Neural cell (in vitro differentiated cells): Measurements from ENCODE around the gene NARS2. TPM values are rescaled to one million over a fixed set of nuclear protein-coding genes. Genes with fewer than 3 reads are reported as not detected.

ENCODE experiments used
- H2AFZ ChIP-seq: fragments of 200-600, 300-800 bp; sonication (generic), shearing (Covaris generic); 2 replicates; pipeline ENCODE4 v1.6.0; 2014; ENCODE audit warnings: low read depth, mild to moderate bottlenecking, antibody characterized with exemption, low read length, moderate library complexity
- H3F3A ChIP-seq: fragments of 200-600 bp; shearing (Covaris generic); 2 replicates; pipeline ENCODE4 v1.6.1; 2016; ENCODE audit warnings: mild to moderate bottlenecking, moderate library complexity, mixed read lengths, antibody characterized with exemption, low read length; ENCODE audit not compliant: insufficient read depth, poor library complexity, severe bottlenecking
- H3K27ac ChIP-seq: fragments of 200-600, 300-800 bp; sonication (generic), shearing (Covaris generic); 2 replicates; pipeline ENCODE4 v1.5.1; 2014; ENCODE audit warnings: mild to moderate bottlenecking, low read length, moderate library complexity
- H3K27me3 ChIP-seq: fragments of 300-800, 200-600 bp; sonication (generic), shearing (Covaris generic); 2 replicates; pipeline ENCODE4 v1.6.0; 2014; ENCODE audit warnings: mild to moderate bottlenecking, low read depth, low read length, moderate library complexity; ENCODE audit not compliant: insufficient read depth
- H3K36me3 ChIP-seq: fragments of 300-800, 200-600 bp; sonication (generic), shearing (Covaris generic); 2 replicates; pipeline ENCODE4 v1.5.1; 2014; ENCODE audit warnings: mild to moderate bottlenecking, antibody characterized with exemption, low read length, moderate library complexity; ENCODE audit not compliant: insufficient read depth
- H3K4me2 ChIP-seq: fragments of 300-800, 200-600 bp; sonication (generic), shearing (Covaris generic); 2 replicates; pipeline ENCODE4 v1.6.0; 2014; ENCODE audit warnings: mild to moderate bottlenecking, low read length
- H3K4me3 ChIP-seq: fragments of 300-800, 200-600 bp; sonication (generic), shearing (Covaris generic); 2 replicates; pipeline ENCODE4 v1.5.1; 2014; ENCODE audit warnings: mild to moderate bottlenecking, low read length, moderate library complexity
- H3K79me2 ChIP-seq: fragments of 200-600 bp; shearing (Covaris generic); replicated peaks from 2 replicates; pipeline ENCODE4 v1.6.0; 2014; ENCODE audit warnings: mild to moderate bottlenecking, low read length, moderate library complexity; ENCODE audit not compliant: insufficient read depth
- H3K9ac ChIP-seq: fragments of 300-800, 200-600 bp; sonication (generic), shearing (Covaris generic); 2 replicates; pipeline ENCODE4 v1.6.1; 2016; ENCODE audit warnings: mild to moderate bottlenecking, low read length, mixed read lengths
- H3K9me2 ChIP-seq: fragments of 200-600 bp; shearing (Covaris generic); 2 replicates; pipeline ENCODE4 v1.6.1; 2016; ENCODE audit warnings: mild to moderate bottlenecking, low read length, mixed read lengths; ENCODE audit not compliant: insufficient read depth
- H3K9me3 ChIP-seq: fragments of 200-600, 300-800 bp; sonication (generic), shearing (Covaris generic); 2 replicates; pipeline ENCODE4 v1.6.1; 2016; ENCODE audit warnings: mild to moderate bottlenecking, mixed run types, low read length, moderate library complexity, mixed read lengths
- H4K20me1 ChIP-seq: fragments of 200-600 bp; shearing (Covaris generic); 2 replicates; pipeline ENCODE4 v1.6.1; 2016; ENCODE audit warnings: mild to moderate bottlenecking, mixed run types; ENCODE audit not compliant: insufficient read depth
- EP300 ChIP-seq: fragments of 450-650 bp; conservative IDR thresholded peaks from 2 replicates; pipeline ENCODE4 v1.6.1; 2014; ENCODE audit warnings: antibody characterized with exemption, mild to moderate bottlenecking, moderate library complexity; ENCODE audit not compliant: poor library complexity, severe bottlenecking
- EZH2 ChIP-seq: fragments of 200-600, 300-800 bp; shearing (Covaris generic), sonication (generic); IDR thresholded peaks from 2 replicates; pipeline ENCODE4 v1.6.1; 2014; ENCODE audit warnings: antibody characterized with exemption, low read length, borderline replicate concordance, mild to moderate bottlenecking; ENCODE audit not compliant: insufficient read depth, poor library complexity, severe bottlenecking
- MXI1 ChIP-seq: fragments of 450-650 bp; conservative IDR thresholded peaks from 2 replicates; pipeline ENCODE4 v1.6.1; 2014; ENCODE audit warnings: antibody characterized with exemption, mild to moderate bottlenecking; ENCODE audit not compliant: poor library complexity, severe bottlenecking
- POLR2AphosphoS5 ChIP-seq: IDR thresholded peaks from 2 replicates; pipeline ENCODE4 v1.6.1; 2012
- RAD21 ChIP-seq: fragments of 450-650 bp; conservative IDR thresholded peaks from 2 replicates; pipeline ENCODE4 v1.6.1; 2014; ENCODE audit warnings: antibody characterized with exemption, mild to moderate bottlenecking, moderate library complexity
- REST ChIP-seq: IDR thresholded peaks from 2 replicates; pipeline ENCODE4 v1.6.1; 2012; ENCODE audit warnings: borderline replicate concordance
- SMC3 ChIP-seq: fragments of 450-650 bp; conservative IDR thresholded peaks from 2 replicates; pipeline ENCODE4 v1.6.1; 2014; ENCODE audit warnings: antibody characterized with exemption, mild to moderate bottlenecking, moderate library complexity; ENCODE audit not compliant: poor library complexity
- TAF1 ChIP-seq: IDR thresholded peaks from 2 replicates; pipeline ENCODE4 v1.6.1; 2012; ENCODE audit warnings: low read depth
- polyA plus RNA-seq: library from polyadenylated mRNA; depleted of rRNA; stranded (reverse); fragments of >200 nt; gene quantifications from 2 replicates; pipeline ENCODE4 v1.2.3, GENCODE V29; 2014
- TF ChIP-seq, protein P1 (sequence below): fragments of 450-650 bp; IDR thresholded peaks from 2 replicates; pipeline ENCODE4 v1.5.1; 2014; ENCODE audit warnings: antibody characterized with exemption, mild to moderate bottlenecking, moderate library complexity; ENCODE audit not compliant: poor library complexity, severe bottlenecking

The NARS2 gene
- polyA plus RNA-seq, 1 donor from 2014 or later = 39.6 TPM

- Histone ChIP-seq H4K20me1 (no peaks in the 10 kb centered on the region), H2AFZ (no peak overlapping the region), H3K9me3 (no peaks in the 10 kb centered on the region), H3K36me3 (no peaks in the 10 kb centered on the region), H3K9me2 (no peaks in the 10 kb centered on the region), H3K9ac (no peak overlapping the region), H3K27me3 (no peaks in the 10 kb centered on the region), H3K4me2 (no peak overlapping the region), H3K27ac (no peak overlapping the region), H3K79me2 (no peaks in the 10 kb centered on the region), H3F3A (no peaks in the 10 kb centered on the region), H3K4me3 (no peak overlapping the region)
- TF ChIP-seq, protein P1, sequence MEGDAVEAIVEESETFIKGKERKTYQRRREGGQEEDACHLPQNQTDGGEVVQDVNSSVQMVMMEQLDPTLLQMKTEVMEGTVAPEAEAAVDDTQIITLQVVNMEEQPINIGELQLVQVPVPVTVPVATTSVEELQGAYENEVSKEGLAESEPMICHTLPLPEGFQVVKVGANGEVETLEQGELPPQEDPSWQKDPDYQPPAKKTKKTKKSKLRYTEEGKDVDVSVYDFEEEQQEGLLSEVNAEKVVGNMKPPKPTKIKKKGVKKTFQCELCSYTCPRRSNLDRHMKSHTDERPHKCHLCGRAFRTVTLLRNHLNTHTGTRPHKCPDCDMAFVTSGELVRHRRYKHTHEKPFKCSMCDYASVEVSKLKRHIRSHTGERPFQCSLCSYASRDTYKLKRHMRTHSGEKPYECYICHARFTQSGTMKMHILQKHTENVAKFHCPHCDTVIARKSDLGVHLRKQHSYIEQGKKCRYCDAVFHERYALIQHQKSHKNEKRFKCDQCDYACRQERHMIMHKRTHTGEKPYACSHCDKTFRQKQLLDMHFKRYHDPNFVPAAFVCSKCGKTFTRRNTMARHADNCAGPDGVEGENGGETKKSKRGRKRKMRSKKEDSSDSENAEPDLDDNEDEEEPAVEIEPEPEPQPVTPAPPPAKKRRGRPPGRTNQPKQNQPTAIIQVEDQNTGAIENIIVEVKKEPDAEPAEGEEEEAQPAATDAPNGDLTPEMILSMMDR = no peak
- TF ChIP-seq SMC3 (no peak), POLR2AphosphoS5 (no peak), EP300 (no peak), MXI1 (no peak), RAD21 (no peak), TAF1 (no peak), EZH2 (no peak), REST (no peak)
These were observed 141.7 kb downstream of the NARS2 start for GRCh38 chr11:78432956-78433355.

DNA sequence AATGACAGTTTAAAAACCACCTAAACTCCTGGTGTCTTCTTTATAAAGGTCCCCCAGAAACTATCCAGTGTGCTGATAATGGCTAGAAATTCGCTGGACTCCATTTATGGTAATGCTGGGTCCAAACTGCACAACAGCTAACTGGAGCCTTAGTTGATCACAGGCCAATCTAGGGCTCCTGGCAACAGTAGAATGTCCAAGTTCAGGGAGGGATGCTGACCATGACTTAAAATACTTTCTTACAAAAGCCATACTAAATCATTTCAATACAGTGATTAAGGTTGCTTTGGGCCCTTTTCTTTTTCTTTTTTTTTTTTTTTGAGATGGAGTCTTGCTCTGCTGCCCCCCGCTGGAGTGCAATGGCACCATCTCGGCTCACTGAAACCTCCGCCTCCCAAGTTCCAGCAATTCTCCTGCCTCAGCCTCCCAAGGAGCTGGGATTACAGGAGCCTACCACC is 142.6 kb downstream of the NARS2 start:
- Histone ChIP-seq H3K9me2 (no peaks in the 10 kb centered on the region), H3K4me2 (no peak overlapping the region), H3K9ac (no peak overlapping the region), H4K20me1 (no peaks in the 10 kb centered on the region), H3K9me3 (no peaks in the 10 kb centered on the region), H2AFZ (no peak overlapping the region), H3K27me3 (no peaks in the 10 kb centered on the region), H3K27ac (no peak overlapping the region), H3K36me3 (no peaks in the 10 kb centered on the region), H3F3A (no peaks in the 10 kb centered on the region), H3K79me2 (no peaks in the 10 kb centered on the region), H3K4me3 (no peak overlapping the region)
- TF ChIP-seq TAF1 (no peak), RAD21 (peak; percentile 19), EZH2 (no peak), POLR2AphosphoS5 (no peak), REST (no peak)
- TF ChIP-seq, protein P1 = peak; percentile 36
